Tibial nerve (tissue), 4 donors: ENCODE results near the gene UTP18. TPM values are rescaled to one million over a fixed set of nuclear protein-coding genes. Genes with fewer than 3 reads are reported as not detected.
A peak's percentile ranks its signal among the peaks of the same experiment; 100 is the strongest.

Experiments
- DNase-seq, 2 donors: peaks; one replicate each; pipeline ENCODE4 v3.0.0-alpha.2; 2019; ENCODE audit warnings: low spot score in 2 of 2
- H3K27ac ChIP-seq, 4 donors: fragments of 200-600 bp; sonication (generic) in 3 of 4; one replicate each; pipeline ENCODE4 v1.5.1; 2017 to 2019; ENCODE audit warnings: mild to moderate bottlenecking in 1 of 4
- H3K27me3 ChIP-seq, 2 donors: fragments of 200-600 bp; sonication (generic) in 1 of 2; one replicate each; pipeline versions ENCODE4 v1.5.1 to v1.6.0; 2017 to 2019
- H3K36me3 ChIP-seq, 3 donors: fragments of 200-600 bp; sonication (generic); one replicate each; pipeline ENCODE4 v1.5.1; 2018 to 2019
- H3K4me1 ChIP-seq, 4 donors: fragments of 200-600 bp; sonication (generic) in 3 of 4; one replicate each; pipeline ENCODE4 v1.5.1; 2017 to 2019
- H3K4me3 ChIP-seq, 4 donors: fragments of 200-600 bp; sonication (generic) in 3 of 4; one replicate each; pipeline ENCODE4 v1.5.1; 2017 to 2019; ENCODE audit warnings: mild to moderate bottlenecking in 1 of 4, moderate library complexity in 1 of 4
- H3K9me3 ChIP-seq, 4 donors: fragments of 200-600 bp; sonication (generic) in 3 of 4; one replicate each; pipeline ENCODE4 v1.5.1; 2017 to 2019
- EP300 ChIP-seq, 2 donors: sonication (generic); formaldehyde crosslinking; IDR thresholded peaks; one replicate each; pipeline ENCODE4 v1.6.1; 2017; ENCODE audit warnings: antibody characterized with exemption in 2 of 2, mild to moderate bottlenecking in 1 of 2
- POLR2A ChIP-seq, 2 donors: fragments of 450-650 bp; IDR thresholded peaks; one replicate each; pipeline ENCODE4 v1.6.1; 2017; ENCODE audit warnings: antibody characterized with exemption in 2 of 2, mild to moderate bottlenecking in 2 of 2, moderate library complexity in 2 of 2
- WGBS, 2 donors: methylation state at CpG; one replicate each; pipeline ENCODE4 v1.1.5; 2018; 5-methylcytosine and 5-hydroxymethylcytosine counted together
- total RNA-seq, 4 donors: library from RNA; depleted of rRNA; stranded (reverse); fragments of >200 nt; gene quantifications; one replicate each; pipeline ENCODE4 v1.1.0, GENCODE V29; 2016
- TF ChIP-seq, protein P1 (sequence below), 5 experiments: fragments of 200-600 bp in 3 of 5; fragments of 450-650 bp in 2 of 5; sonication (generic) in 3 of 5; IDR thresholded peaks; one replicate each; pipeline ENCODE4 v1.5.1; 2016 to 2019; ENCODE audit warnings: antibody characterized with exemption in 5 of 5, mild to moderate bottlenecking in 3 of 5, moderate library complexity in 2 of 5

The UTP18 gene
- total RNA-seq: 10 to 100 TPM; 28.8 to 55.3 (median 39.7) TPM

DNA sequence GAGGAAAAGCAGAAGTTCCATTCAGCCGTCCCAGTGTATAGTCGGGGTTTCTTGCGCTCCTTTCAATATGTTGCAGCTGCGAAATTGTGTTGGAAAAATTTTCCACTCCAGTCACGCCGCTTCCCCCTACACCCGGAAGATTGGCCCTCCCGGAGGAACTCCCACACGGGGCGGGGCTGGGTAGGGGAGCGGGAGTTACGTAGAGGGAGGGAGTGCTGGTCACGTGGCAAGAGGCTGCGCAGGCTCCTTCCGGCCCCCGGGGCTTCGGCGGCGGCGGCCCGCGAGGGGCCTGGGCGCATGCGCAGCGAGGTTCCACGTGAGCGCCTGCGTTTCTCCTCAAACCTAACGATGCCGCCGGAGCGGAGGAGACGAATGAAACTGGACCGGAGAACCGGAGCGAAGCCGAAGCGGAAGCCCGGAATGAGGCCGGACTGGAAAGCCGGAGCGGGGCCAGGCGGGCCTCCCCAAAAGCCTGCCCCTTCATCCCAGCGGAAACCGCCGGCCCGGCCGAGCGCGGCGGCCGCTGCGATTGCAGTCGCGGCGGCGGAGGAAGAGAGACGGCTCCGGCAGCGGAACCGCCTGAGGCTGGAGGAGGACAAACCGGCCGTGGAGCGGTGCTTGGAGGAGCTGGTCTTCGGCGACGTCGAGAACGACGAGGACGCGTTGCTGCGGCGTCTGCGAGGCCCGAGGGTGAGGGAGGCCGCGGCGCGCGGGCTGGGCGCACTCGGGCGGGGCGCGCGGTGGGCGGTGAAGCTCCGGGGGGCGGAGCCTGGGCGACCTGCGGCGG, at the start of gene UTP18:
Gene UTP18, plus strand, starts transcription at position 310 of the 787 bp plus-strand sequence. Its CDS starts 39 bp downstream, at position 349.
- H3K4me3 ChIP-seq: peak within 1 kb of the TSS; percentile 74 to 93 (median 82)
- DNase-seq: peak; percentile 87 to 92
- no peaks in the 10 kb centered on the region for H3K9me3 ChIP-seq
- peak within 1 kb of the TSS; percentile 94 to 98 (median 98) for H3K27ac ChIP-seq
- H3K4me1 ChIP-seq: peaks cover 5 to 59% (median 39%) of the 10 kb centered on the region in 4 donors
- TF ChIP-seq POLR2A (IDR thresholded peaks at IDR 0.05): peak in 1 of 2 donors; percentile 76
- TF ChIP-seq, protein P1, sequence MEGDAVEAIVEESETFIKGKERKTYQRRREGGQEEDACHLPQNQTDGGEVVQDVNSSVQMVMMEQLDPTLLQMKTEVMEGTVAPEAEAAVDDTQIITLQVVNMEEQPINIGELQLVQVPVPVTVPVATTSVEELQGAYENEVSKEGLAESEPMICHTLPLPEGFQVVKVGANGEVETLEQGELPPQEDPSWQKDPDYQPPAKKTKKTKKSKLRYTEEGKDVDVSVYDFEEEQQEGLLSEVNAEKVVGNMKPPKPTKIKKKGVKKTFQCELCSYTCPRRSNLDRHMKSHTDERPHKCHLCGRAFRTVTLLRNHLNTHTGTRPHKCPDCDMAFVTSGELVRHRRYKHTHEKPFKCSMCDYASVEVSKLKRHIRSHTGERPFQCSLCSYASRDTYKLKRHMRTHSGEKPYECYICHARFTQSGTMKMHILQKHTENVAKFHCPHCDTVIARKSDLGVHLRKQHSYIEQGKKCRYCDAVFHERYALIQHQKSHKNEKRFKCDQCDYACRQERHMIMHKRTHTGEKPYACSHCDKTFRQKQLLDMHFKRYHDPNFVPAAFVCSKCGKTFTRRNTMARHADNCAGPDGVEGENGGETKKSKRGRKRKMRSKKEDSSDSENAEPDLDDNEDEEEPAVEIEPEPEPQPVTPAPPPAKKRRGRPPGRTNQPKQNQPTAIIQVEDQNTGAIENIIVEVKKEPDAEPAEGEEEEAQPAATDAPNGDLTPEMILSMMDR (IDR thresholded peaks at IDR 0.05): peak in 2 of 5 experiments; percentile 40 to 61
- peak; percentile 83 for TF ChIP-seq EP300 (IDR thresholded peaks at IDR 0.05)
- no peaks in the 10 kb centered on the region for H3K27me3 ChIP-seq
- peaks cover 0 to 19% (median 0%) of the 10 kb centered on the region in 3 donors for H3K36me3 ChIP-seq
- 1% methylated on average over 79 to 87 of the region's 93 CpGs for WGBS, 2 donors

DNA sequence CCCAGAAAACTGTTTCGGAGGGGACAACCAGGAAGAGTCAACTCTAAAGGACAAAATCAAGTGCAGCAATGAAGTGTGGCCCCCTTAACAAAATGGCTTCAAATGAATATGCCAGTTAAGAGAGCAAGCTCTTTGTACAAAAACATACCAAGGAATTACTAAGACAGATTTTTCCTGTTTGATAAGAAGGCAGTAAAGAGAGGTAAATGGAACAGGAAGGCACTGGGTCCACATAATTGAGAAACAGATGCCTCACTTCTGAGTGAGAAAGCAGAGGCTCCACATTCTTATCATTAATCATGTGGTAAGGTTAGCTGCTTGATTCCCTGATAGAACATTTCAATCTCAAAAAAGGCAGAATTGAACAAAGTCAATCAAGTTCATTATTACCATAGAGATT, 45.4 kb upstream of the UTP18 start:
- 91 to 93% methylated on average over 1 of the region's 1 CpG for WGBS, 2 donors

DNA sequence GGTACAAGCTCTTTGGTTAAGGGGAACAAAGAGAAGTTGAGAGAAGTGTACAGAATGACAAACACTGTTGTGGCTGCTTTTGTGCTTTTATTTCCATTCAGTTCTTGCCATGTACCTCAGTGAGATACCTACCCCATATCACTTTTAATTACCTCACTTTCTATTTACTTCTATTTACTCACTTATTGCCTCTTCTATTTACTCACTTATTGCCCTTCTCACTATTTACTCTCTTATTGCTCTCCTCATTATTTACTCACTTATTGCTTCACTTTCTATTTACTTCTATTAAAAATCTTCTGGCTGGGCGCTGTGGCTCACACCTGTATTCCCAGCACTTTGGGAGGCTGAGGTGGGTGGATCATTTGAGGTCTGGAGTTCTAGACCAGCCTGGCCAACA, 42.4 kb upstream of the UTP18 start:
- TF ChIP-seq, protein P1 (IDR thresholded peaks at IDR 0.05): no peak
- no peak for TF ChIP-seq POLR2A (IDR thresholded peaks at IDR 0.05)
- TF ChIP-seq EP300 (IDR thresholded peaks at IDR 0.05): no peak
- WGBS, 2 donors: 97% methylated on average over 1 of the region's 1 CpG
- Histone ChIP-seq H3K27ac (no peak overlapping the region), H3K9me3 (no peaks in the 10 kb centered on the region), H3K36me3 (peaks cover 0 to 94% (median 0%) of the 10 kb centered on the region in 3 donors), H3K4me3 (no peak overlapping the region), H3K4me1 (peaks cover 0 to 6% (median 0%) of the 10 kb centered on the region in 4 donors), H3K27me3 (no peaks in the 10 kb centered on the region)
- DNase-seq: no peak

More for the DNA sequence above, 45.4 kb upstream of the UTP18 start:
- no peak for DNase-seq
- Histone ChIP-seq H3K9me3 (no peaks in the 10 kb centered on the region), H3K4me3 (no peak overlapping the region), H3K36me3 (peaks cover 0 to 93% (median 0%) of the 10 kb centered on the region in 3 donors), H3K27me3 (no peaks in the 10 kb centered on the region), H3K4me1 (peaks cover 0 to 6% (median 0%) of the 10 kb centered on the region in 4 donors), H3K27ac (no peak overlapping the region)
- TF ChIP-seq, protein P1 (IDR thresholded peaks at IDR 0.05): no peak
- TF ChIP-seq POLR2A (IDR thresholded peaks at IDR 0.05): no peak
- TF ChIP-seq EP300 (IDR thresholded peaks at IDR 0.05): no peak

DNA sequence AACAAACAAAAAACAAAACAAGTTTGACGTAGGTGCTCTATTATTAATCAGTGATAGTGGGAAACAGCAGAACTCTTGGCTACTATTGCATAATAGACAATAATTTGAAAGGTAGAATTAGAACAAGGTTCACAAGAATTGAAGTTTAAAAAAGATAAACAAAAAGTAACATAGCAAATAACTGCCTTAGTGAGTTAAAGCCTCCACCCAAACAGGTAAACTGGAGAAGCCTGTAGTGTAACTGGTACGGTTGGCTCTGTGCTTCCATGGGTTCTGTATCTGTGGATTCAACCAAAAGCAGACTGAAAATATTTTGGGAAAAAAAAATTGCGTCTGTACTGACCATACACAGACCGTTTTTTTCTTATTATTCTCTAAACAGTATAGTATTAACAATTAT, 39.0 kb upstream of the UTP18 start:
- Histone ChIP-seq H3K27me3 (no peaks in the 10 kb centered on the region), H3K27ac (no peak overlapping the region), H3K4me3 (no peak overlapping the region), H3K4me1 (peaks cover 0 to 15% (median 5%) of the 10 kb centered on the region in 4 donors), H3K36me3 (peaks cover 0 to 84% (median 0%) of the 10 kb centered on the region in 3 donors), H3K9me3 (no peaks in the 10 kb centered on the region)
- TF ChIP-seq POLR2A (IDR thresholded peaks at IDR 0.05): no peak
- TF ChIP-seq, protein P1 (IDR thresholded peaks at IDR 0.05): no peak
- TF ChIP-seq EP300 (IDR thresholded peaks at IDR 0.05): no peak
- no peak for DNase-seq
- WGBS, 2 donors: 87 to 90% methylated on average over 4 of the region's 4 CpGs
